Measurements from ENCODE around the gene CARD11. TPM values are rescaled to one million over a fixed set of nuclear protein-coding genes. Genes with fewer than 3 reads are reported as not detected.

Gene CARD11
- total and polyA plus RNA-seq, 2 of the 4 experiments (the other 2 are of a cell fraction) = 0.18 to 0.26 TPM

DNA sequence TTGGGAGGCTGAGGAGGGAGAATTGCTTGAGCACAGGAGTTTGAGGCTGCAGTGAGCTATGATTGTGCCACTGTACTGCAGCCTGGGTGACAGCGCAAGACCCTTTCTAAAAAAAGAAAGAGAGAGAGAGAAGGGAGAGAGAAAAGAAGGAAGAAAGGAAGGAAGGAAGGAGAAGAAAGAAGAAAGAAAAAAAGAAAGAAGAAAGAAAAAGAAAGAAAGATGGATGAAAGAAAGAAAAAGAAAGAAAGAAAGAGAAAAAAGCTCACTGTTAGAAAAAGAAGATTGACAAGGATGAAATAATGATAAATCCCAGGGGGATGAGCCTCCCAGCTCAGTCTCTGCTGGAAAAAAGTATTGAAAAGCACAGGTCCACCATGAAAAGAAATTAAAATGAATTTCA, 22.8 kb upstream of the CARD11 start:
- H2BK15ac ChIP-seq (ENCODE audit: low read depth, low read length) = no peak overlapping the region
- WGBS, 2 experiments (ENCODE audit: extremely low coverage in 2 of 2, insufficient read length in 1 of 2) = 100% methylated on average over 1 of the region's 1 CpG; no CpG with 5 or more reads in 1 of the 2 experiments
- H3K4ac ChIP-seq (ENCODE audit: low read depth, low read length) = no peak overlapping the region
- H3K4me2 ChIP-seq (ENCODE audit: low read depth, low read length) = no peak overlapping the region
- no peaks in the 10 kb centered on the region for H3K4me1 ChIP-seq (ENCODE audit: control insufficient read depth, insufficient read depth, low read length)
- H2AK9ac ChIP-seq (replicated peaks; ENCODE audit: low read depth, low read length, poor library complexity) = no peak overlapping the region
- no peak overlapping the region for H4K91ac ChIP-seq (ENCODE audit: insufficient read depth, low read depth, low read length)
- CTCF ChIA-PET = no interaction called here
- no peak overlapping the region for H2BK5ac ChIP-seq (ENCODE audit: low read depth, low read length, poor library complexity, severe bottlenecking)
- no peak overlapping the region for H4K5ac ChIP-seq (ENCODE audit: low read depth, low read length)
- ATAC-seq (ENCODE audit: low read depth) (no peak), DNase-seq (no peak)
- in situ Hi-C loops (cut with MboI; ENCODE audit: low sequenced_read_pairs) = no loop called here
- H3K27ac ChIP-seq (ENCODE audit: insufficient read depth, low read length) = no peak overlapping the region
- no peak overlapping the region for H4K8ac ChIP-seq (ENCODE audit: low read depth in 2 of 2, low read length in 2 of 2)
- no peaks in the 10 kb centered on the region for H4K20me1 ChIP-seq (ENCODE audit: insufficient read depth, low read length)
- no peak overlapping the region for H2AK5ac ChIP-seq (ENCODE audit: low read depth, low read length)
- POLR2A ChIA-PET (ENCODE audit: unreplicated experiment) = no interaction called here
- H3K4me3 ChIP-seq (ENCODE audit: insufficient read depth, low read depth, low read length) = no peak overlapping the region
- no TSS peak for BruUV-seq (replicated peaks)
- no peak overlapping the region for H3K9ac ChIP-seq (ENCODE audit: low read depth, low read length)
- no peak overlapping the region for H3K23ac ChIP-seq (ENCODE audit: low read depth, low read length)
- H3K56ac ChIP-seq (ENCODE audit: extremely low read depth, insufficient read depth, low read length) = no peak overlapping the region
- dilution Hi-C loops (cut with HindIII; ENCODE audit: low sequenced_read_pairs, unreplicated experiment) = no loop called here
- no peak for TF ChIP-seq POLR2A (IDR thresholded peaks at IDR 0.05; ENCODE audit: low read depth, low read length)
- H3K9me3 ChIP-seq (ENCODE audit: control insufficient read depth, insufficient read depth, low read length) = no peaks in the 10 kb centered on the region
- H3K18ac ChIP-seq (ENCODE audit: low read depth, low read length) = no peak overlapping the region
- intact Hi-C loops (cut with micrococcal nuclease) = loop anchor here (5.0 kb wide), 1 partner anchor 91 kb away; no protein-coding TSS in a partner anchor
- no peaks in the 10 kb centered on the region for H3K9me1 ChIP-seq (ENCODE audit: insufficient read depth, low read length)
- no peak overlapping the region for H2BK20ac ChIP-seq (ENCODE audit: low read depth, low read length)
- H3K79me1 ChIP-seq (ENCODE audit: low read depth in 1 of 2, low read length in 2 of 2) = no peaks in the 10 kb centered on the region
- no peaks in the 10 kb centered on the region for H3K36me3 ChIP-seq (ENCODE audit: control insufficient read depth, insufficient read depth, low read length)
- no peak overlapping the region for H2AFZ ChIP-seq (replicated peaks; ENCODE audit: low read length, poor library complexity)
- H3K27me3 ChIP-seq (ENCODE audit: control insufficient read depth, insufficient read depth, low read length) = peaks cover 2% of the 10 kb centered on the region; the same call in 1 of the 2 replicates
- no peak overlapping the region for H3K14ac ChIP-seq (replicated peaks; ENCODE audit: low read depth, low read length)
- no peak overlapping the region for H2BK120ac ChIP-seq (ENCODE audit: low read depth, low read length)

Measured in IMR-90 (cell line).